T-helper 2 cell treated with Interferon-gamma antibody and Interleukin-4, amounts not matched to agents 5 μg/mL and 100 μg/mL, for 36 hours (primary cell): Measurements from ENCODE around the gene SKAP1.
"Not testable (repeated sequence)": the region's sequence is repeated elsewhere in the genome, so short reads cannot be mapped to it uniquely, and the experiment has no call there.

Source experiments
- DNase-seq: peaks from one replicate; pipeline ENCODE4 v3.0.0; 2021; ENCODE audit warnings: low spot score
- H3K27ac Mint-ChIP-seq: one replicate; pipeline ENCODE4 v1.8.0; 2021; ENCODE audit warnings: mild to moderate bottlenecking, mixed read lengths
- H3K27me3 Mint-ChIP-seq: one replicate; pipeline ENCODE4 v1.8.0; 2021; ENCODE audit warnings: low read depth, mixed read lengths
- H3K36me3 Mint-ChIP-seq: one replicate; pipeline ENCODE4 v1.8.0; 2021; ENCODE audit warnings: low read depth, mixed read lengths
- H3K4me1 Mint-ChIP-seq: one replicate; pipeline ENCODE4 v1.8.0; 2021; ENCODE audit warnings: low read depth, mixed read lengths
- H3K4me3 Mint-ChIP-seq: one replicate; pipeline ENCODE4 v1.8.0; 2022; ENCODE audit warnings: mild to moderate bottlenecking, moderate library complexity, mixed read lengths
- H3K9me3 Mint-ChIP-seq: one replicate; pipeline ENCODE4 v1.8.0; 2021; ENCODE audit warnings: mixed read lengths

SKAP1 gene

DNA sequence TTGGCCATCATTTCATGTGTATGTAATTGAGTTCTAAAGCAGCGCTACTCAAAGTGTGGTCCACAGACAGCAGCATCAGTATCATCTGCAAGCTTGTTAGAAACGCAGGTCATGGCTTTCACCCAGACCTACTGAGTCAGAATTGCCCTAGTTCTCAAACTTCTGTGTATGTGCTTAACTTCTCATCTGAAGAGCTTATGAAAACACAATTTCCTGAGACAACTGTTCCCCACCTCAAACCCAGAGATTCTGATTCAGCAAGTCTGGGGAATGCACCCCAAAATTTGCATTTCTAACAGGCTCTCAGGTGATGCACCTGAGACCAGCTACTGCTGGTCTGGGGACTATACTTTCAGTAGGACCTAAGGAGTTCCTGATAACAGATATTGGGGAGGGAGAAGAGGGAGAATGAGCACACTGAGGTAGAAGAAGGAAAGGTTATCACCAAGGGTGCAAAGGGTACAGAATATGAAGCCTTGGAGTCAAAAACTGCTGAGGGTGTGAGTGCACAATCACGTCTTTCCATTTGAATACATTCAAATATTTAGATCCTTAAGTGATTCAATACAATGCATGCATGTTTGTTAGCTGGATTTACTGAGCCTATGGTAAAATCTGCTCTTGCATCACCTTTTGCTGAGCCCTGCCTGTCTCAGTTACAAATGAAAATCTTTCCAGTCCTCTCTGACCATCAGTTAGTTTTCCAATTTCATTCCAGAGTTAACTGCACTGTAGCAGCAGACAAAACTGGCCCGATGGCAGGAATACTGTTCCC lies 29.2 kb upstream of the SKAP1 start:
- no peak overlapping the region for H3K27ac Mint-ChIP-seq
- H3K36me3 Mint-ChIP-seq: peaks cover 7% of the 10 kb centered on the region
- peaks cover 54% of the 10 kb centered on the region for H3K4me1 Mint-ChIP-seq
- H3K9me3 Mint-ChIP-seq: peaks cover 7% of the 10 kb centered on the region
- peak overlapping the region; percentile 0 for H3K4me3 Mint-ChIP-seq
- H3K27me3 Mint-ChIP-seq: peaks cover 2% of the 10 kb centered on the region
- DNase-seq: peak; percentile 48

GRCh38 chr17:48457080-48457836 lies 27.2 kb upstream of the SKAP1 start:
- Mint-ChIP-seq H3K4me1 (peaks cover 57% of the 10 kb centered on the region), H3K36me3 (peaks cover 11% of the 10 kb centered on the region), H3K27ac (no peak overlapping the region), H3K27me3 (no peaks in the 10 kb centered on the region), H3K9me3 (peaks cover 10% of the 10 kb centered on the region), H3K4me3 (peak overlapping the region; percentile 67)
- DNase-seq: peak; percentile 70

DNA sequence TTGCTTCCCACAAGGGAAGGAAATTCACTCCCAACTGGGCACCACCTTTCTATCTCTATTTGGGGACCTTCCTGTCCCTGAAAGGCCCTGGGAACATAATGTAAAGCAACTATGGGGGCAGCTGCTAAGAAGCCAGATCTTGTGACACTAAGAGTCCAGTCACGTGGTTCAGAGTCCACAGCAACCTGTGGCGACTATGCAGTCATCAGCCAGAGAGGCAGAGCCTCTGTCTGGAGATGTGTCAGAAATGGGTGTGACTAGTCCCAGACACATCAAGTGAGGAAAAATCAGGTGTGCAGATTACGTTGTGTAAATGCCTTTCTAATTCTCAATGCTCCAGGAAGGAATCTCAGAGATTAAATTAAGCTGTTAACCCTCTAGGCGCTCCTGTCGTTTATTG lies 26.6 kb upstream of the SKAP1 start:
- peaks cover 62% of the 10 kb centered on the region for H3K4me1 Mint-ChIP-seq
- no peaks in the 10 kb centered on the region for H3K27me3 Mint-ChIP-seq
- peak; percentile 32 for DNase-seq
- H3K9me3 Mint-ChIP-seq: peaks cover 11% of the 10 kb centered on the region
- H3K27ac Mint-ChIP-seq: peak overlapping the region; percentile 24
- H3K4me3 Mint-ChIP-seq: peak overlapping the region; percentile 67
- H3K36me3 Mint-ChIP-seq: peaks cover 12% of the 10 kb centered on the region

DNA sequence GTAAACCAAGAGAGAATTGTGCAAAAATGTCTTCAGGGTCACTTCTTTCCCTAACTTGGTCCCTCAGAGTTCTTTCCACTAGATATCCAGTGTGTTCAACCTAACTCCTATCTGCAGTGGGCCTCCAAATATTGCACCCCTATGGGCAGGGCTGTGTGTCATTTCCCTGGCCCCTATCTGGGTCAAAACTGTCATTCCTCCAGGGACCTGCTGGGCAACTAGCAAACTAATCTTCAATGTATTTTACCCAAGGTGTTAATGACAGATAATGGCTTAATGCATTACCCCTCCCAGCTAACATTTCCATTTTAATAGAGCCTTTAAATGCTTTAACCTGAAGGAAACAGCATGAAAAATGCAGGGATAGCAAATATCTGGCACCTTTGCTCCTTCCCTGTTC lies 25.8 kb upstream of the SKAP1 start:
- Mint-ChIP-seq H3K27ac (no peak overlapping the region), H3K36me3 (peaks cover 14% of the 10 kb centered on the region), H3K27me3 (no peaks in the 10 kb centered on the region), H3K4me3 (peak overlapping the region; percentile 14), H3K4me1 (peaks cover 69% of the 10 kb centered on the region), H3K9me3 (peaks cover 13% of the 10 kb centered on the region)
- no peak for DNase-seq

DNA sequence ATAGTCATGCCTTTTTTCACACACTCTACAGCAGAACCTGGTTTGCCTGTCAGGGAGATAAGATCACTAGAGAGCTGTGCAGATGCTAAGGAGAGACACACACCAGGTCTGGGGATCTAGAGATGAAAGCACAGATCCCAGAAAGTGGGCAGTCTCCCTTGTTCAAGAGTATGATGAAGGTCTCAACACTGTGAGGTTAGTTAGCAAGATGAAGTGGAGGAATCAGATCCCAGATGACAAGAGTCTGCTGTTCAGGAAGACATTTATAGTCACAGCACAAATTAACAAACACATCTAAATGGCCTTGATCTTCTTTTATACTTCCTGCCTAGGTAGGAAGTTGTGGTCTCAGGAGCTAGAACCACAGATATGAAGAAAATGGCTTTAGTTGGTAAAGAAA lies 23.4 kb upstream of the SKAP1 start:
- H3K27me3 Mint-ChIP-seq: no peaks in the 10 kb centered on the region
- no peak for DNase-seq

GRCh38 chr17:48451489-48451888 lies 21.5 kb upstream of the SKAP1 start:
- Mint-ChIP-seq H3K4me1 (peaks cover 64% of the 10 kb centered on the region), H3K36me3 (peaks cover 14% of the 10 kb centered on the region), H3K4me3 (peak overlapping the region; percentile 65), H3K27me3 (no peaks in the 10 kb centered on the region), H3K27ac (peak overlapping the region; percentile 61), H3K9me3 (peaks cover 13% of the 10 kb centered on the region)
- no peak for DNase-seq

More for the DNA sequence above, 23.4 kb upstream of the SKAP1 start:
- peaks cover 69% of the 10 kb centered on the region for H3K4me1 Mint-ChIP-seq
- peak overlapping the region; percentile 98 for H3K27ac Mint-ChIP-seq
- H3K4me3 Mint-ChIP-seq: peak overlapping the region; percentile 75
- peaks cover 13% of the 10 kb centered on the region for H3K9me3 Mint-ChIP-seq
- H3K36me3 Mint-ChIP-seq: peaks cover 14% of the 10 kb centered on the region

- not testable (repeated sequence) for DNase-seq, H3K27ac Mint-ChIP-seq, H3K9me3 Mint-ChIP-seq, H3K4me3 Mint-ChIP-seq, H3K27me3 Mint-ChIP-seq
- Mint-ChIP-seq H3K36me3 (peaks cover 13% of the 10 kb centered on the region), H3K4me1 (peaks cover 62% of the 10 kb centered on the region)
Observed at GRCh38 chr17:48449335-48449734, 19.3 kb upstream of the SKAP1 start.

DNA sequence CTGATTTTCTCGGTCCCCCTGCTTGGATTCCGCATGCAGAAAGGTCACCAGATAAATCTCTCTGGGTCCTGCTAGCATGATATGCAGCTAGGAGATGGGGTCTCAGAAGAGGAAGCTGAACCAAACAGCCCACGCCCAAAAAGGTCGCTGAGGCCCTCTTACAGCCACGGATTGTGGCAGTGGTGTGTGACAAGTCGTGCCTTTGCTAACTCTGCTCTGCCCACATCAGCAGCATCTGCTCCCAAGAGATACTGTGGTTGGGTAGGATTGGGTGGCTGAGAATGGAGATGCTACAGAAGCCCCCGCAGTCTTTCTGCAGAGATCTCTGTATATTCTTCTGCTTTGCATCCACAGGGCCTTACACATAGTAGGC lies 15.2 kb upstream of the SKAP1 start:
- Mint-ChIP-seq H3K4me3 (no peak overlapping the region), H3K27me3 (no peaks in the 10 kb centered on the region), H3K36me3 (peaks cover 14% of the 10 kb centered on the region), H3K9me3 (peaks cover 10% of the 10 kb centered on the region), H3K27ac (no peak overlapping the region), H3K4me1 (peaks cover 66% of the 10 kb centered on the region)
- DNase-seq: no peak

GRCh38 chr17:48444516-48445247 lies 14.7 kb upstream of the SKAP1 start:
- Mint-ChIP-seq H3K27me3 (no peaks in the 10 kb centered on the region), H3K4me3 (peak overlapping the region; percentile 82), H3K9me3 (peaks cover 10% of the 10 kb centered on the region), H3K36me3 (peaks cover 14% of the 10 kb centered on the region), H3K4me1 (peaks cover 67% of the 10 kb centered on the region), H3K27ac (peak overlapping the region; percentile 93)
- DNase-seq: peak; percentile 21

DNA sequence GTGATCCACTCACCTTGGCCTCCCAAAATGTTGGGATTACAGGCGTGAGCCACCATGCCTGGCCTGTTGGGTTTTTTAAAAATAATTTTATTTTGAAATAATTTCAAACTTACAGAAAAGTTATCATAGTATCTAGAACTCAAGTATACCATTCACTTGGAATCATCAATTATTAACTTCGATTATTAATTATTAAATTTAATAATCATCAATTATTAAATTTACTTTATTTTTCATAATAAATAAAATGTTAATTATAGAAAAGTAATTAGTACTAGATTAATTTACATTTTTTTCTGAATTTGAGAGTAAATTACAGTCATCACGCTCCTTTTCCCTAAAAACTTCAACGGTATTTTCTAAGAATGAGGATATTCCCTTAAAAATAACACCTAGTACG lies 13.7 kb upstream of the SKAP1 start:
- no peak overlapping the region for H3K27ac Mint-ChIP-seq
- peaks cover 14% of the 10 kb centered on the region for H3K36me3 Mint-ChIP-seq
- H3K27me3 Mint-ChIP-seq: no peaks in the 10 kb centered on the region
- peaks cover 76% of the 10 kb centered on the region for H3K4me1 Mint-ChIP-seq
- peaks cover 10% of the 10 kb centered on the region for H3K9me3 Mint-ChIP-seq
- H3K4me3 Mint-ChIP-seq: no peak overlapping the region
- no peak for DNase-seq

- peaks cover 16% of the 10 kb centered on the region for H3K36me3 Mint-ChIP-seq
- peaks cover 84% of the 10 kb centered on the region for H3K4me1 Mint-ChIP-seq
- DNase-seq: peak; percentile 38
- H3K27ac Mint-ChIP-seq: peak overlapping the region; percentile 84
- peak overlapping the region; percentile 60 for H3K4me3 Mint-ChIP-seq
- H3K9me3 Mint-ChIP-seq: peaks cover 10% of the 10 kb centered on the region
- H3K27me3 Mint-ChIP-seq: no peaks in the 10 kb centered on the region
Observed at GRCh38 chr17:48442819-48443218, 12.8 kb upstream of the SKAP1 start.

DNA sequence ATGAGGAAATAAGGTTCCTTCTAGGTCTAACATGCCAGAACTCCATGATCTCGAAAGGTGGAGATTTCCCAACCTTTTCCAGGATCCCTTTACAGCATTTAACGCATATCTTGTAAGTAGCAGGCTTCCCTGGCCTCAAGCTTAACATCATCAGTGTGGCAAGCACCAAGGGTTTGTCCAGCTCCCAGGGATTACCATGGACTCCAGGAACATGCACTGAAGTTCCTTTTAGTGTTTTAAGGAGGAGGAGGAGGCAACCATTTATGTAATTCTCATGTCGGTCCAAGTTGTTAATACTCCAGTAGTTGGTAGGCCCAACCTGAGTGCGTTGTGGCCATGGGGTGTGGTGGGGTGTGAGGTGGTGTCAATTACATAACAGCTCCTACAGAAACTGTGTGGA lies 11.8 kb upstream of the SKAP1 start:
- Mint-ChIP-seq H3K36me3 (peaks cover 19% of the 10 kb centered on the region), H3K4me3 (peak overlapping the region; percentile 60), H3K4me1 (peaks cover 86% of the 10 kb centered on the region), H3K27me3 (no peaks in the 10 kb centered on the region), H3K9me3 (peaks cover 12% of the 10 kb centered on the region), H3K27ac (peak overlapping the region; percentile 84)
- DNase-seq: no peak

DNA sequence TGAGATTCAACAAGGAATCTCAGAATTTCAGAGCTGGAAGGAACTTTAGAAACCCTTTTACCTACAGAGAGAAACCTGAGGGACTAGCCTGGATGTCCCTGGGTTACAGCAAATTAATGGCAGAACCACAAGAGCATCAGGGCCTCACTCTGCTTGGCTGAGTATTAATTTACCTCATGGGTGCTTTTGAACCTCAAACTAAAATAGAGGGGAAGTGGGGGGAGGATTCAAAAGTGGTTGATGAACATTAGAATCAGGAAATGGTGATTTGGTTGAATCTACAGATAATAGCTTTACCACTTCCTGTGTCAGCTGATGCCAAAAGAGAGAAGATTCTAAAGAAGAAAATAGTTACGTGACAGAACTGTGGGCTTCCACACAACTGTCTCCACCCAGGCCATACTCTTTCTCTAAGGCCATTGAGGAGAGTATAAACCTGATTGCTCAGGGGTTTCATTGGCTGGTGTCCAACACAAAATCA lies 11.3 kb upstream of the SKAP1 start:
- peaks cover 25% of the 10 kb centered on the region for H3K36me3 Mint-ChIP-seq
- peak overlapping the region; percentile 60 for H3K4me3 Mint-ChIP-seq
- H3K27me3 Mint-ChIP-seq: no peaks in the 10 kb centered on the region
- peak; percentile 55 for DNase-seq
- peaks cover 18% of the 10 kb centered on the region for H3K9me3 Mint-ChIP-seq
- peak overlapping the region; percentile 84 for H3K27ac Mint-ChIP-seq
- peaks cover 86% of the 10 kb centered on the region for H3K4me1 Mint-ChIP-seq

DNA sequence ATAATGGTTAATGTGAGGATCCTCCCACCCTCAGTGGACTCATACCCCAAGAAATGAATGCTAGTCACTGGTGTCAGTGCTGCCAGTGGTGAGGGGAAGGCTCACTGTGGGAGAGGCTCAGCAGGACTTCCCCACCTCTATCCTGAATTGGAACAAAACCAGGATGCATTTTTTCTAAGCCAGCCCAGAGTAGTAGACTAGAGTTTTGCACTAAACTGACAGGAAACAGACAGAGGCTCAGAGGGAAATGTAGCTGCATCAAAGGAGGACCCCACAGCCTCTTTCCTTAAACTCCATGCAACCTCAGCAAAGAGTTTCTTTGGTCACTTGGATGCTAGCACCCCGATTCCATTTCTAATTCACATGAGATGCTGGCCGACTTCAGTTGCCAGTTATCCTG lies 10.7 kb upstream of the SKAP1 start:
- peaks cover 19% of the 10 kb centered on the region for H3K9me3 Mint-ChIP-seq
- peak overlapping the region; percentile 84 for H3K27ac Mint-ChIP-seq
- no peak for DNase-seq
- no peaks in the 10 kb centered on the region for H3K27me3 Mint-ChIP-seq
- H3K4me3 Mint-ChIP-seq: peak overlapping the region; percentile 60
- peaks cover 83% of the 10 kb centered on the region for H3K4me1 Mint-ChIP-seq
- H3K36me3 Mint-ChIP-seq: peaks cover 22% of the 10 kb centered on the region
